ENCODE data around the gene ASPG.

Gene ASPG

GRCh38 chr14:104085032-104085888 lies at the start of gene ASPG:
Gene ASPG, plus strand, starts transcription at chr14:104085700. Its CDS starts 71 bp downstream, at chr14:104085771.
- DNase-seq (ENCODE audit: low spot score): no peak

DNA sequence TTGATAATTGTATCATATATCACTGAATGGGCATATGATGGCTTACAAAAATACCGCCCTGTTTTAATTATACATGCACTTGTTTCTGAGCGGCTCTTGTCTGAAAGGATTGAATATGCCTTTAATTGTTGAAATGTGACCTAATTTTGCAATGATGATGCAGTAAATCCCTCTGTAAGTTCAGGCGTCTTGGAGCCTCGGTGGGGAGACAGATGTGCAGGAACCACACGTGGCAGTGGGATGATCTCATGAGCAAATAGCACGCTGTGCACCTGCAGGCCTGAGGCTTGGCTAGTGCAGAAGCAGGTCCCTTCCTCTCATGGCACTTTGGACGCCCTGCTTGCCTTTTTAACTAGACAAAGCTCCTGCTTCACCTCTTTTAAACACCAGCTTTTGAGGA lies 49.3 kb upstream of the ASPG start:
- DNase-seq (ENCODE audit: low spot score): no peak

DNA sequence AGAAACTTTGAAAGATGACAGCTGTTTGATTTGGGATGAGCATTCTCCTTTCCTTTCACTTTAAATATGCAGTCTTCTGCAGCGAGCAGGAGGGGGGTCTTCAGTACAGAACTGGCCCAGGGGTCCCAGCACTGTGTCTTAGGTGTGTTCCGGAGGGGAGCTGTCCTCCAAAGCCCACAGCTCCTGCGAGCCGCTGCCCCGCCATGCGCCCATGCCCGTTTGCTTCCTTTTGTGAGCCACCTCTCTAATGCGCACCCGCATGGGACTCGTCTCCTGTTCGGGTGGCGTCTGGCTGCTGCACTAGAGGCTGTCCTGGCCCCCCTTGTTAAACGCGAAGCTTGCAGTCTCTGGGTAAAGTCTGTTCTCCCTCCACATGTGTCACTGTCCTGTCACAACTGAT lies 48.4 kb upstream of the ASPG start:
- DNase-seq (ENCODE audit: low spot score): no peak

DNA sequence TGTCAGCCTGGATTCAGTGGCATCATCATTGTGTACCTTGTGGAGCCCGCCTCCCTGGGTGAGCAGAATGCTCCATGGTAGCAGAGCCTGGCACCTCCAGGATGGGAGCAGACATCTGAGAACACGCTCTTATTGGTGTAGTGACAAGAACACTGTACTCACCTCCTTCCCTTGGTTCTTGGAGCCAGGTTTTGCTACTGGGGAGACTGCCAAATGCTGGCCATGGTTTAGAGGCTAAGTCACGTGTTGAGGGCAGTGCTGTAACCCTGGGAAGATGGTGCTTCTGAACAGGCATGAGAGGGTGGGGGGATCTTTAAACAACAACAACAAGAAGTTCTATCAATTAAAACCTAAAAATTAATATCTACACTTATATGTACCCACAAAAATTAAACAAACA lies 47.6 kb upstream of the ASPG start:
- peak; percentile 53 for DNase-seq (ENCODE audit: low spot score)

GRCh38 chr14:104039214-104039613 lies 46.3 kb upstream of the ASPG start:
- DNase-seq (ENCODE audit: low spot score): no peak

DNA sequence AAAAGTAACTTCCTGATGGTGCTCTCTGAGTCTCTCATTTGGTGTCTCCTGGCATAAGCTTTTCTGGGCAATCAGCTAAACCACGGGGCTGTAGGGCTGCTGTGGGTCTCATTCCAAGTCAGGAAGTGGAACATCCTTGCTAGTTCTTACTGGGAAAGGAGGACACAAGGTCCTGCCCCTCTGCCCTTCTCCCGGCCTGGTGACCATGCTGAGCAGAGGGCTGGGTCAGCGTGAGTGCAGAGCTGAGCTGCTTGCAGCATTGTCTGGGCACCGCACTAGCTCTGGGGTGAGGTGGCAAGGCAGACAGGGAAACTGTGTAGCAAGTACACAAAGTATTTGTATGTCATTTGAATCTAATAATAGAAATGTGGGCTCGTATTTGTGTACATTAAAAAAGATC lies 45.0 kb upstream of the ASPG start:
- no peak for DNase-seq (ENCODE audit: low spot score)

GRCh38 chr14:104041430-104042104 lies 43.9 kb upstream of the ASPG start:
- no peak for DNase-seq (ENCODE audit: low spot score)

- no peak for DNase-seq (ENCODE audit: low spot score)
Observed at GRCh38 chr14:104044016-104044415, 41.5 kb upstream of the ASPG start.

- DNase-seq (ENCODE audit: low spot score): no peak
Observed at GRCh38 chr14:104047761-104048160, 37.7 kb upstream of the ASPG start.

- DNase-seq (ENCODE audit: low spot score): peak; percentile 75
Observed at GRCh38 chr14:104048758-104049507, 36.6 kb upstream of the ASPG start.

GRCh38 chr14:104049576-104050240 lies 35.8 kb upstream of the ASPG start:
- peak; percentile 49 for DNase-seq (ENCODE audit: low spot score)

DNA sequence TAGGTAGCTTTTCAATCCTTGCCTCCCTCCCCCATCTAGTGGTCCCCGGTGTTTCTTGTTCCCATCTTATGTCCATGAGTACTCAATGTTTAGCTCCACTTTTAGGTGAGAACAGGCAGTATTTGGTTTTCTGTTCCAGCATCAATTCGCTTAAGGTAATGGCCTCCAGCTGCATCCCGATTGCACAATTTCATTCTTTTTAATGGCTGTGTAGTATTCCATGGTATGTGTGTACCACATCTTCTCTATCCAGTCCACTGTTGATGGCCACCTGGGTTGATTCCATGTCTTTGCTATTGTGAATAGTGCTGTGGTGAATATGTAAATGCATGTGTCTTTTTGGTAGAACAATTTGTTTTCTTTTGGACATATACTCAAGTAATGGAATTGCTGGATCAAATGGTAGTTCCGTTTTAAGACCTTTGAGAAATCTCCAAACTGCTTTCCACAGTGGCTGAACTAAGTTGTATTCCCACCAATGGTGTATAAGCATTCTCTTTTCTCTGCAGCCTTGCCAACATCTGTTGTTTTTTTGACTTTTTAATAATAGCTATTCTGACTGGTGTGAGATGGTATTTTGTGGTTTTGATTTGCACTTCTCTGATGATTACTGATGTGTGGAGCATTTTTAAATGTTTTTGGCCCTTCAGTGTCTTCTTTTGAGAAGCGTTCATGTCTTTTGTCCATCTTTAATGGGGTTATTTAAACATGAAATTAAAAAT lies 34.2 kb upstream of the ASPG start:
- DNase-seq (ENCODE audit: low spot score): no peak

DNA sequence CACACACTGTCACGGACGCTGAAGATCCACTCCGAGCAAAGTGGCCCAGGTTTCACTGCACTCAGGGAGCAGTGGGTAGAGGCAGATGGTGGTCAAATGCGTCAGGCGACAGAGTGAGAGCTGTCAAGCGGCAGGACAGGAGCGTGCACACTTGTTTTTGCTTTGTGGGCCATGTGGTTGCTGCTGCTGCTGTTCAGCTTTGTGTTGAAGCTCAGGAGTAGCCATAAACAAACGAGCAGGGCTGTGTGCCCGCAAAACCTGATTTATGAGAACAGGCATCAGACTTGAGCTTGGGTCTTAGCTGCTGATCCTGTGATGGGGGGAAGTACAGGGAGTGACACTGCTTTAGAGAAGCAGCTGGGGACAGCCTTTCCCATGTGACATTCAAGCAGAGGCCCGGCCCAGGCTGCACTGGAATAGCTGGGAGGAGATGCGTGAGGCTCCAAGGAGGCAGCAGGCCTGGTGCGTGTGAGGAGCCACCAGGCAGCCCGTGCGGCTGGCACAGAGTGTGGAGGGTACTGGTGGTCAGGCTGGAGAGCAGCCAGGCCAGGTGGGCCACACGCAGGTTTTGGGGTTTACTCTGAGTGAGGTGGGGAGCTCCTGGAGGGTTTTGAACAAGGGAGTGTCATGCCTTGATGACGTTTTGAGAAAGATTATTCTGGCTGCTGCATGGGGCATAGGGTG lies 31.1 kb upstream of the ASPG start:
- no peak for DNase-seq (ENCODE audit: low spot score)

DNA sequence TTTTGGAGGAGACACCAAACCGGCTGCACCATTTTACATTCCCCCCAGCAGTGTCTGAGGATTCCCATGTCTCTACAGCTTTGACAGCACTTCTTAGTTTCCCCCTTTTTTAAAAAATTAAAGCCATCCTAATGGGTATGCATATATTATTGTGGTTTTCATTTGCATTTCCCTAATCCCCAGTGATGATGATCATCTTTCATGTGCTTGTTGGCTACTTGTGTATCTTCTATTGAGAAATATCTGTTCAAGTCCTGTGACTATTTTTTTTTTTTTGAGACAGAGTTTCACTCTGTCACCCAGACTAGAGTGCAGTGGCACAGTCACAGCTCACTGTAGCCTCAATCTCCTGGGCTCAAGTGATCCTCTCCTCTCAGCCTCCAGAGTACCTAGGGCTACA lies 23.2 kb upstream of the ASPG start:
- no peak for DNase-seq (ENCODE audit: low spot score)

DNA sequence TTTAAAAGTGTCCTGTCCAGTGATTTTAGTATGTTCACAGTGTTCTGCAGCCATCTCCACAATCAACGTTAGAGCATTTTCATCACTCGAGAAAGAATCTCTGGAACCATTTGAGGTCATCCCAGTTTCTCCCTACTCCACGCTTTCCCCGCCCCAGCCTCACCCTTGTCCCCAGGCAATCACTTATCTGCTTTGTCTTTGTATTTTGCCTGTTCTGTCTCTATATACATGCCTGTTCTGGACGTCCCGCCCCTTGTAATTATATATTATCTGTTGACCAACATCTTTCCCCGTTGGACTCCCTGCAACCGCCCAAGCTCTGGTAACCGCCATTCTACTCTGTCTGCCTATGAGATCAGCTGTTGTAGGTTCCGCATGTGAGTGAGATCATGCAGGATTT lies 21.5 kb upstream of the ASPG start:
- no peak for DNase-seq (ENCODE audit: low spot score)

DNA sequence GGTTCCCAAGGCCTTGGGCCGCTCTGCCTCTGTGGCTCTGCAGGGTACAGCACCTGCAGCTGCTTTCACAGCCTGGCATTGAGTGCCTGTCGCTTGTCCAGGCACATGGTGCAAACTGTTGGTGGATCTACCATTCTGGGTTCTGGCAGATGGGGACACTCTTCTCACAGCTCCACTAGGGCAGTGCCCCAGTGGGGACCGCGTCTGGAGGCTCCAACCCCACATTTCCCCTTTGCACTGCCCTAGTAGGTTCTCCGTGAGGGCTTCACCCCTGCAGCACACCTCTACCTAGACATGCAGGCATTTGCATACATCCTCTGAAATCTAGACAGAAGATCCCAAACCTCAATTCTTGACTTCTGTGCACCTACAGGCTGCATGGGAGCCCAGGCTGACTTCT lies 19.2 kb upstream of the ASPG start:
- DNase-seq (ENCODE audit: low spot score): no peak

GRCh38 chr14:104066719-104067295 lies 18.7 kb upstream of the ASPG start:
- DNase-seq (ENCODE audit: low spot score): no peak

DNA sequence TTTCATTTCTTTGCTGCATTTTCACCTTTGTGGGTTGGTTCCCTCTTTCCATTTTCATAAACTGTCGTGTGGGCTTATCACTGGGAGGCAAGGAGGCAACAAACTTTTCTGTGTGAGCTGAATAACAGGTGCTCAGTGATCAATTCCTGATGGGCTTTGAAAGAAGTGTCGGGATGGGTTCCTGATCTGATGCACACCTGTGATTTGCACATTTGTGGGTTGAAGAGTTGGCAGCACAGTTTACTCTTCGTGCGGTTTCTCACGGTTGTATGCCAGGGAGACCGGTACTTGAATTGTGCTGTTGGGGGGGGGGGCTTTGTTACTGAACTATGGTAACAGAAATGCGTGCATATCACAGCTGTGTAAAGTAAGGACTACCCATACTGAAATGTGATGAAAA lies 16.0 kb upstream of the ASPG start:
- DNase-seq (ENCODE audit: low spot score): no peak

DNA sequence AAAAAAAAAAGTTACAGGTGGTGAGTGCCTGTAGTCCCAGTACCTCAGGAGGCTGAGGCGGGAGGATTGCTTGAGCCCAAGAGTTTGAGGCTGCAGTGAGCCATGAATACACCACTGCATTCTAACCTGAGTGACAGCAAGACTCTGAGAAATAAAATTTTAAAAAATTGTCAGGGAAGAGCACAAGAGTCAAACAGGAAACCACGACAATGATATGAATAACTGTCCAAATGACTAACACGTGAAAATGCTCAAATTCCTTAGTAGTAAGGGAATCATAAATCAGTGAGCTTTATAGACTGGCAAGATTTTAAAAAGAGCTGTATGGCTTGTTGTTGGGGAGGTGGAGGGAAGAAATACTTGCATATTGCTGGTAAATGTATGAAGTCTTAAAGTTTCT lies 12.9 kb upstream of the ASPG start:
- no peak for DNase-seq (ENCODE audit: low spot score)

GRCh38 chr14:104073764-104074163 lies 11.7 kb upstream of the ASPG start:
- DNase-seq (ENCODE audit: low spot score): no peak

All from Ammon's horn (tissue), 1 donor.